Stimulated activated memory B cell treated with anti-CD40 and anti-IgM and Interleukin-4, amounts not matched to agents 10 μg/mL and 1 μg/mL and 100 μg/mL, for 72 hours (primary cell): ENCODE measurements around the gene CELF1.
A peak's percentile ranks its signal among the peaks of the same experiment; 100 is the strongest.
"Not testable (repeated sequence)": the region's sequence is repeated elsewhere in the genome, so short reads cannot be mapped to it uniquely, and the experiment has no call there.

Experiments
- ATAC-seq: fragments of 150-1000 bp; cut with Tn5 transposase; 2 replicates; pipeline ENCODE4 v1.10.0; 2021
- H3K27ac Mint-ChIP-seq: one replicate; pipeline ENCODE4 v1.8.0; 2022; ENCODE audit warnings: mild to moderate bottlenecking, mixed read lengths
- H3K27me3 Mint-ChIP-seq: one replicate; pipeline ENCODE4 v1.8.0; 2022; ENCODE audit warnings: mixed read lengths
- H3K36me3 Mint-ChIP-seq: one replicate; pipeline ENCODE4 v1.8.0; 2022; ENCODE audit warnings: mixed read lengths
- H3K4me1 Mint-ChIP-seq: one replicate; pipeline ENCODE4 v1.8.0; 2022; ENCODE audit warnings: mixed read lengths
- H3K4me3 Mint-ChIP-seq: one replicate; pipeline ENCODE4 v1.8.0; 2022; ENCODE audit warnings: mild to moderate bottlenecking, moderate library complexity, mixed read lengths
- H3K9me3 Mint-ChIP-seq: one replicate; pipeline ENCODE4 v1.8.0; 2022; ENCODE audit warnings: mixed read lengths

CELF1 gene

DNA sequence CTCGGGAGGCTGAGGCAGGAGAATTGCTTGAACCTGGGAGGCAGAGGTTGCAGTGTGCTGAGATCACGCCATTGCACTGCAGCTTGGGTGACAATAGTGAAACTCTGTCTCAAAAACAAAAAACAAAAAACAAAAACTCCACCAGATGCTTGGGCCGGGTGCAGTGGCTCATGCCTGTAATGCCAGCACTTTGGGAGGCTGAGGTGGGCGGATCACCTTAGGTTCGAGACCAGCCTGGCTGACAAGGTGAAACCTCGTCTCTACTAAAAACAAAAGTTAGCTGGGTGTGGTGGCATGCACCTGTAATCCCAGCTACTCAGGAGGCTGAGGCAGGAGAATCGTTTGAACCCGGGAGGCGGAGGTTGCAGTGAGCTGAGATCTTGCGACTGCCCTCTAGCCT, 11.4 kb upstream of the CELF1 start:
- peak overlapping the region; percentile 38 for H3K4me3 Mint-ChIP-seq
- H3K27me3 Mint-ChIP-seq, ATAC-seq, H3K36me3 Mint-ChIP-seq, H3K9me3 Mint-ChIP-seq: not testable (repeated sequence)
- peak overlapping the region; percentile 93 for H3K27ac Mint-ChIP-seq
- peaks cover 18% of the 10 kb centered on the region for H3K4me1 Mint-ChIP-seq

DNA sequence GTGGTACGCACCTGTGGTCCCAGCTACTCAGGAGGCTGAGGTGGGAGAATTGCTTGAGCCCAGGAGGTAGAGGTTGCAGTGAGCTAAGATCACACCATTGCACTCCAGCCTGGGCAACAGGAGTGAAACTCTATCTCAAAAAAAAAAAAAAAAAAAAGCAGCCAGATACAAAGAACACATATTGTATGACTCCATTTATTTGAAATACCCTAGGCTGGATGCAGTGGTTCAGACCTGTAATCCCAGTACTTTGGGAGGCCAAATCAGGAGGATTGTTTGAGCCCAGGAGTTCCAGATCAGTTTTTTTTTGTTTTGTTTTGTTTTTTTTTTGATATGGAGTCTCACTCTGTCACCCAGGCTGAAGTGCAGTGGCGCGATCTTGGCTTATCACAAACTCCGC, 9.5 kb upstream of the CELF1 start:
- peaks cover 18% of the 10 kb centered on the region for H3K4me1 Mint-ChIP-seq
- not testable (repeated sequence) for H3K4me3 Mint-ChIP-seq, H3K27ac Mint-ChIP-seq, H3K27me3 Mint-ChIP-seq, H3K9me3 Mint-ChIP-seq, ATAC-seq, H3K36me3 Mint-ChIP-seq

DNA sequence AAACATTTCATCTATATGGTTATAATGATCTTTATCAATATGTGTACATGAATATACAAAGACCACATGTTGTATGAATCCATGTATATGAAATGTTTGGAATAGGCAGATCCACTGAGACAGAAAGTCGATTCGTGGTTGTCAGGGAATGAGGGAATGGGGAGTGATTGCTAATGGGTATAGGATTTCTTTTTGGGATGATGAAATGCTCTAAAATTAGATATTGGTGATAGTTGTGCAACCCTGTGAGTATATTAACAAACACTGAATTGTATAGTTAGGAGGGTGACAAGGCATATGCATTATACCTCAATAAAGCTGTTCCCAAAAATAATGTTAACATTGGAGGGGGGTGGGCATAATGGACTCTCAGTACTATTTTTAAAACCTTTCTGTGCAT, 7.5 kb upstream of the CELF1 start:
- Mint-ChIP-seq H3K9me3 (no peaks in the 10 kb centered on the region), H3K36me3 (peaks cover 2% of the 10 kb centered on the region), H3K27me3 (no peaks in the 10 kb centered on the region), H3K4me1 (peaks cover 9% of the 10 kb centered on the region), H3K27ac (no peak overlapping the region), H3K4me3 (no peak overlapping the region)
- ATAC-seq: no peak

DNA sequence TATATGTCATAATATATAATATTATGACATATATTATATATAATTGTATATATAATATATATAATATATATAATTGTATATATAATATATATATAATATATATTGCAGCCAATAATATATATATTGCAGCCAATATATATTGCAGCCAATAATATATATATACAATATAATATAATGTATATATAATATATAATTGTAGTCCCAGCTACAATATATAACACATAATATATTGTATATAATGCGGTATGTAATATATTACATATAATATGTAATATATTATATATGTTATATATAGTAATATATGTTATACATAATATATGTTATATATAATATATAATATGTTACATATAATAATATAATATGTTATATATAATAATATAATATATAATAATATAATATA, 5.8 kb upstream of the CELF1 start:
- no peak overlapping the region for H3K27ac Mint-ChIP-seq
- no peak for ATAC-seq
- no peak overlapping the region for H3K4me3 Mint-ChIP-seq
- peaks cover 5% of the 10 kb centered on the region for H3K36me3 Mint-ChIP-seq
- H3K9me3 Mint-ChIP-seq: no peaks in the 10 kb centered on the region
- H3K27me3 Mint-ChIP-seq: no peaks in the 10 kb centered on the region
- peaks cover under 1% of the 10 kb centered on the region for H3K4me1 Mint-ChIP-seq

GRCh38 chr11:47557004-47557403, 4.1 kb upstream of the CELF1 start:
- not testable (repeated sequence) for ATAC-seq, H3K4me3 Mint-ChIP-seq, H3K9me3 Mint-ChIP-seq, H3K27ac Mint-ChIP-seq, H3K27me3 Mint-ChIP-seq
- H3K36me3 Mint-ChIP-seq: peaks cover 11% of the 10 kb centered on the region
- H3K4me1 Mint-ChIP-seq: peaks cover 13% of the 10 kb centered on the region

GRCh38 chr11:47553406-47553743, 443 bp upstream of the CELF1 start:
- peaks cover 39% of the 10 kb centered on the region for H3K4me1 Mint-ChIP-seq
- H3K9me3 Mint-ChIP-seq: no peaks in the 10 kb centered on the region
- peaks cover 18% of the 10 kb centered on the region for H3K36me3 Mint-ChIP-seq
- no peaks in the 10 kb centered on the region for H3K27me3 Mint-ChIP-seq
- peak overlapping the region; percentile 100 for H3K27ac Mint-ChIP-seq
- H3K4me3 Mint-ChIP-seq: peak overlapping the region; percentile 99
- peak; percentile 50 for ATAC-seq

DNA sequence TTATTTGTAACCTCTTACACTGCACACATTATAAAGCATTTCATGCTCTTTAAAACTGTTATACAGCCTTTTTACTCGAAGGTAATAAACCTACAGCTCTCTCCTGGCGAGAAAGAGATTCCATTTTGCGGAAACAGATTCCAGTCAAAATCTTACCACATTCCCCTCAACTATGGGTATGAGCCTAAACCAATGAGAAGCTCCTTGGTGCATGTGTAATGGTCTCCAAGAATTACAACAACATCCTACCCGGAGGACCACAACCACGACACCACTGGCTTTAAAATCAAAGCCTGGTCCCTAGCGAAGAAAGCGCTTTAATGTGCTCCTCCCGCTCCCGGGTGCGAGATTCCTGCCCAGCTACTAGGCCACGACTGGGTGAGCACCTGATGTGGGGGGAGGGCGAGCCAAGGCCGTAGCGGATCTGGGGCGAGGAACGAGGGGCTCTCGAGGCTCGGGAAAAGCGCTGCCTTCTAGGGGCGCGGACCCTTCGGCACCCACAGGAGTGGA, 821 bp downstream of the CELF1 start:
- H3K27me3 Mint-ChIP-seq: no peaks in the 10 kb centered on the region
- H3K36me3 Mint-ChIP-seq: peaks cover 22% of the 10 kb centered on the region
- peak overlapping the region; percentile 100 for H3K27ac Mint-ChIP-seq
- peak; percentile 1 for ATAC-seq
- no peaks in the 10 kb centered on the region for H3K9me3 Mint-ChIP-seq
- peak overlapping the region; percentile 99 for H3K4me3 Mint-ChIP-seq
- peaks cover 52% of the 10 kb centered on the region for H3K4me1 Mint-ChIP-seq

DNA sequence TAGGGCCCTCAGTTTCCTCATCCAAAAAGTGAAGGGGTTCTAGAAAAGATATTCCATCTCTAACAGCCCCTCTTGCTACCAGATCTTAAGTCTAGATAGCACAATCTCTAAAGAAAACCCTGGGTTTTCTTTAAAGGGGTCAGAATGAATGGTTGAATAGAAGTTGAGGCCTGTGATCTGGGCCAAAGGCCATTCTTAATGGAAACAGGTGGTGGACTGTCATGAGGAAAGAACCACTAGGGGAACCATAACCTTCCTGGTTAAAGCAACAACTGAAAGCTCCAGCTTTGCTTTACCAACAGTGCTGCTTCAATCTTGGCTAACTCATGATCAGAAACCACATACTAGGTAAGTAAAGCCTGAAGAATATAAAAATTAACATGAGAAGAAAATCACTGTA, 1.8 kb downstream of the CELF1 start:
- no peaks in the 10 kb centered on the region for H3K27me3 Mint-ChIP-seq
- no peak for ATAC-seq
- H3K4me3 Mint-ChIP-seq: peak overlapping the region; percentile 99
- peaks cover 22% of the 10 kb centered on the region for H3K36me3 Mint-ChIP-seq
- H3K9me3 Mint-ChIP-seq: no peaks in the 10 kb centered on the region
- peaks cover 55% of the 10 kb centered on the region for H3K4me1 Mint-ChIP-seq
- peak overlapping the region; percentile 100 for H3K27ac Mint-ChIP-seq

- H3K4me1 Mint-ChIP-seq: peaks cover 55% of the 10 kb centered on the region
- peak overlapping the region; percentile 99 for H3K4me3 Mint-ChIP-seq
- peaks cover 21% of the 10 kb centered on the region for H3K36me3 Mint-ChIP-seq
- H3K9me3 Mint-ChIP-seq: no peaks in the 10 kb centered on the region
- peak overlapping the region; percentile 100 for H3K27ac Mint-ChIP-seq
- no peak for ATAC-seq
- H3K27me3 Mint-ChIP-seq: no peaks in the 10 kb centered on the region
Observed at GRCh38 chr11:47550288-47551047, 2.5 kb downstream of the CELF1 start.

- H3K36me3 Mint-ChIP-seq: peaks cover 12% of the 10 kb centered on the region
- not testable (repeated sequence) for H3K9me3 Mint-ChIP-seq, H3K4me3 Mint-ChIP-seq, H3K27me3 Mint-ChIP-seq, ATAC-seq, H3K27ac Mint-ChIP-seq
- peaks cover 64% of the 10 kb centered on the region for H3K4me1 Mint-ChIP-seq
Observed at GRCh38 chr11:47546274-47546673, 6.7 kb downstream of the CELF1 start.

DNA sequence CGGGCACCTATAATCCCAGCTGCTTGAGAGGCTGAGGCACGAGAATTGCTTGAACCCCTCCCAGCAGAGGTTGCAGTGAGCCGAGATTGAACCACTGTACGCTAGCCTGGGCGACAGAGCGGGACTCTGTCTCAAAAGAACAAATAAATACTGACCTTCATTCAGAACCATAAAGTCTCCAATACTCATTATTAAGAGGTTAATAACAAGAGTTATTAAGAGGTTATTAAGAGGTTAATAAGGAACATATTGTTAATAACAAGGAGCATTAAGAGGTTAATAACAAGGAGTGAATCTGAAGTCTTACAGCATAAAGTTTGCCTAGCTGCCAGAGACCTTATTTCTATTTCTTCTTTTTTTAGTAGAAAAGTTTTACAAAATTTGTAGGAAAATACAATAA, 7.6 kb downstream of the CELF1 start:
- Mint-ChIP-seq H3K27ac (no peak overlapping the region), H3K36me3 (peaks cover 21% of the 10 kb centered on the region), H3K4me3 (no peak overlapping the region), H3K27me3 (no peaks in the 10 kb centered on the region), H3K4me1 (peaks cover 64% of the 10 kb centered on the region), H3K9me3 (no peaks in the 10 kb centered on the region)
- no peak for ATAC-seq

GRCh38 chr11:47541070-47541469, 11.9 kb downstream of the CELF1 start:
- no peak overlapping the region for H3K4me3 Mint-ChIP-seq
- H3K4me1 Mint-ChIP-seq: peaks cover 65% of the 10 kb centered on the region
- H3K36me3 Mint-ChIP-seq: peaks cover 18% of the 10 kb centered on the region
- H3K27ac Mint-ChIP-seq: peak overlapping the region; percentile 48
- no peaks in the 10 kb centered on the region for H3K9me3 Mint-ChIP-seq
- no peak for ATAC-seq
- H3K27me3 Mint-ChIP-seq: no peaks in the 10 kb centered on the region

- Mint-ChIP-seq H3K27ac (peak overlapping the region; percentile 48), H3K27me3 (no peaks in the 10 kb centered on the region), H3K4me3 (no peak overlapping the region), H3K9me3 (no peaks in the 10 kb centered on the region), H3K4me1 (peaks cover 69% of the 10 kb centered on the region), H3K36me3 (peaks cover 20% of the 10 kb centered on the region)
- ATAC-seq: no peak
Observed at GRCh38 chr11:47539681-47540039, 13.3 kb downstream of the CELF1 start.

DNA sequence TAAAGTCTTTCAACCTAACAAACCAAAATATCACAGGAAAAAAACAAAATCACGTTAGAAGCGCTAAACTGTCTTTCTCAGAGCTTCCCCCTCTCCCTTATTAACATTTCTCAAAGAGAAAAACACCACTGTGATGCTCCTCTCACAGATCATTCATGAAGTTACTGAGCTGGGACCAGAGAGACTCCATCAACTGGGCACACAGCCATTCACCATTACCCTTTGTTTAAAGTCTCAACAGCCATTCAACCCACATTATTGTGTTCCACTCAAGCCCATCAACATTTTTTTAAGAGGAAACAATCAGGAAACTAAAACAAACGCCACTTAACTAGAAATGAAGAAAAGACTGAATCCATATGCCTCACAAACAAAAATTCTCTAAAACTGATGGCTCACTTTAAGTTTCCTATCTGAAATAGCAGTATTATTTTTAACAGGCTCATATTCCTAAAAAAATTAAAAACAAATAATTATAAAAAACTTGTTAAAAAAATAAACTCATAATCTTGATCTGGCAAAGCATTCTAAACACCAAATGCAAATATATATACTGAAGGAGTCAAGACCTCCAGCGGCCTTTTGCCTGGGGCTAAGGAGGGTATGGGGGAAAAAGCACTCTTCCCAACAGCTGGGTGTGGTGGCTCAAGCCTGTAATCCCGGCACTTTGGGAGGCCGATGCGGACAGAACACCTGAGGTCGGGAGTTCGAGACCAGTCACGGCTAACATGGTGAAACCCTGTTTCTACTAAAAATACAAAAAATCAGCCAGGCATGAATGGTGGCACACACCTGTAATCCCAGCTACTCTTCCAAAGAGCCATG, 14.0 kb downstream of the CELF1 start:
- H3K4me1 Mint-ChIP-seq: peaks cover 62% of the 10 kb centered on the region
- no peaks in the 10 kb centered on the region for H3K9me3 Mint-ChIP-seq
- peaks cover 20% of the 10 kb centered on the region for H3K36me3 Mint-ChIP-seq
- H3K27ac Mint-ChIP-seq: peak overlapping the region; percentile 39
- H3K4me3 Mint-ChIP-seq: no peak overlapping the region
- no peak for ATAC-seq
- H3K27me3 Mint-ChIP-seq: no peaks in the 10 kb centered on the region

DNA sequence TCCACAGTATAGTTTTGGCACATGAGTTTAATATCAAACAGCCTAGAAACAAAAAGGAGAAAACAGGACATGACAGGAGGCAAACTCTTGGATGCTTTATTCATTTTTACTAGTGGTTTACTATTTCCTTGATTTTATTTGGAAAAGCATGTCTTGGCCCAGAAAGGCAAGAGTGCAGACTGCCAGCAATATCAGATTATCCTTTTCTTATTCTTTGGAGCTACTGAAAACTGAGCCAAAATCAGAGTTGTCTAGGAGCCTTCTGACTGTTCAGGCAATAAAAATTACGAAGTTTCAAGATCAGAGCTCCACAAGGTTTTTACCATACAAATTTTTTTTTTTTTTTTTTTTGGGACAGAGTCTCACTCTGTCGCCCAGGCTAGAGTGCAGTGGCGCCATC, 16.0 kb downstream of the CELF1 start:
- Mint-ChIP-seq H3K27me3 (no peaks in the 10 kb centered on the region), H3K4me3 (no peak overlapping the region), H3K36me3 (peaks cover 20% of the 10 kb centered on the region), H3K9me3 (no peaks in the 10 kb centered on the region), H3K4me1 (peaks cover 52% of the 10 kb centered on the region), H3K27ac (no peak overlapping the region)
- no peak for ATAC-seq
